Nephron (organoid): ENCODE measurements around the gene GCN1.

ENCODE experiments used
- H3K27ac Mint-ChIP-seq, 3 experiments: 2 replicates each; pipeline ENCODE4 v1.8.0; 2020; ENCODE audit warnings: mixed read lengths in 3 of 3, mild to moderate bottlenecking in 2 of 3, moderate library complexity in 1 of 3
- H3K27me3 Mint-ChIP-seq: 2 replicates; pipeline ENCODE4 v1.8.0; 2021; ENCODE audit warnings: low read depth, mild to moderate bottlenecking, moderate library complexity, mixed read lengths
- H3K36me3 Mint-ChIP-seq: 2 replicates; pipeline ENCODE4 v1.8.0; 2020; ENCODE audit warnings: low read depth, mixed read lengths
- H3K4me1 Mint-ChIP-seq: 2 replicates; pipeline ENCODE4 v1.8.0; 2020; ENCODE audit warnings: mixed read lengths
- H3K4me3 Mint-ChIP-seq, 3 experiments: 2 replicates each; pipeline ENCODE4 v1.8.0; 2020; ENCODE audit warnings: mild to moderate bottlenecking in 3 of 3, mixed read lengths in 3 of 3, moderate library complexity in 2 of 3
- H3K9me3 Mint-ChIP-seq: 2 replicates; pipeline ENCODE4 v1.8.0; 2020; ENCODE audit warnings: mixed read lengths
- TF ChIP-seq, protein P1 (sequence below), 3 experiments: fragments of 200-600 bp; sonication (generic); IDR thresholded peaks; one replicate each; pipeline ENCODE4 v1.5.0; 2021; ENCODE audit warnings: antibody characterized with exemption in 3 of 3; ENCODE audit not compliant: unreplicated experiment in 3 of 3

The GCN1 gene

DNA sequence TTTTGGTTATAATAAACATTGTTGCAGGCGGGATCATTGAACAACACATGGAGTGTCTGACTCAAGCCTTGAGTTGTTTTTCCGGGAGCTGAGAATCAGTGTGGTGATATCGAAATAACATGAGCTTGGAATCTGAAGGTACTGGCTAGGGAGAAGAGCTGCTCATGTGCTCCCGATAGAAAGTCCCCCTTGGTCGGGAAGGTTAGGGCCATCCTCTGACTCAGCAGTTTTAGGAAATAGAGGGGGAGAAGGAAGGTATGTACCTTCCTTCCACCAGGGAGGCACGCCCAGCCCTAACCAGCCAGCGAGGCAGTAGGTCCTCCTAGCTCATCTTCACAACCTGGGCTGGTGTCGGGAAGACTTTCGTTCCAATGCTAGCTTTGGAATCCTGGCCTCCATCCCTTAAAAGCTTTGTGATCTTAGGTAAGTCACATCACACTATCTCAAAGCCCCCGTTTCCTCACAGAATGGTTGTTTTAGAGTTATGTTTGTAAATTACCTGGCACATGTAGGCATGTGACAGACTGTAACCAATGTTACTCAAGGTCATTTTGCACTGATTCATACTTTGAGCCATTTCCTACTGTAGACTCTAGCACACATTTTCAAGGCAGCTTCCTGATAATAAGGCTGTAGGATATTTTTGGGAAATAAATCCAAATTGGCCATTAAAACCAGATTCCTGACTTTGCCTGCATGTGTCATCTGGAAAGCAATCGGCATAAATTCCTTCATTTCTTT lies 76.0 kb downstream of the GCN1 start:
- H3K27me3 Mint-ChIP-seq: no peaks in the 10 kb centered on the region
- H3K9me3 Mint-ChIP-seq: no peaks in the 10 kb centered on the region
- TF ChIP-seq, protein P1, sequence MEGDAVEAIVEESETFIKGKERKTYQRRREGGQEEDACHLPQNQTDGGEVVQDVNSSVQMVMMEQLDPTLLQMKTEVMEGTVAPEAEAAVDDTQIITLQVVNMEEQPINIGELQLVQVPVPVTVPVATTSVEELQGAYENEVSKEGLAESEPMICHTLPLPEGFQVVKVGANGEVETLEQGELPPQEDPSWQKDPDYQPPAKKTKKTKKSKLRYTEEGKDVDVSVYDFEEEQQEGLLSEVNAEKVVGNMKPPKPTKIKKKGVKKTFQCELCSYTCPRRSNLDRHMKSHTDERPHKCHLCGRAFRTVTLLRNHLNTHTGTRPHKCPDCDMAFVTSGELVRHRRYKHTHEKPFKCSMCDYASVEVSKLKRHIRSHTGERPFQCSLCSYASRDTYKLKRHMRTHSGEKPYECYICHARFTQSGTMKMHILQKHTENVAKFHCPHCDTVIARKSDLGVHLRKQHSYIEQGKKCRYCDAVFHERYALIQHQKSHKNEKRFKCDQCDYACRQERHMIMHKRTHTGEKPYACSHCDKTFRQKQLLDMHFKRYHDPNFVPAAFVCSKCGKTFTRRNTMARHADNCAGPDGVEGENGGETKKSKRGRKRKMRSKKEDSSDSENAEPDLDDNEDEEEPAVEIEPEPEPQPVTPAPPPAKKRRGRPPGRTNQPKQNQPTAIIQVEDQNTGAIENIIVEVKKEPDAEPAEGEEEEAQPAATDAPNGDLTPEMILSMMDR (IDR thresholded peaks at IDR 0.05; ENCODE audit: unreplicated experiment in 3 of 3): no peak
- H3K36me3 Mint-ChIP-seq: peaks cover 12% of the 10 kb centered on the region
- H3K4me1 Mint-ChIP-seq: peaks cover 46% of the 10 kb centered on the region
- H3K4me3 Mint-ChIP-seq: peak overlapping the region; percentile 86 to 92 (median 90)
- H3K27ac Mint-ChIP-seq: peak overlapping the region; percentile 29 to 84 (median 48)

DNA sequence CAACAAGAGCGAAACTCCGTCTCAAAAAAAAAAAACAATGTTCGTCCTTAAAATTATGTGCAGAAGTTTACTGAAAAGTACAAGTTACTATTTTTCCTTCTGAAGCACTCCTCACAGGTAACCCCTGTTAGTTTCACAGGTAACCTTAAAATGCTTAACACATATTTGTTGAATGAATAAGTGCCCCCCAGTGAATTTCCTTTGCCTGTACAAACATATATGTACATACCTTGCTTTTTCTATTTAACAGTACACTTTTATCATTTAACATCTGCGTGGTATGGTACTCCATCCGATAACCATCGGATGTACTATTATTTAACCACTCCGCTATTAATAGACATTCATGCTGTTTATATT lies 76.6 kb downstream of the GCN1 start:
- H3K9me3 Mint-ChIP-seq: no peaks in the 10 kb centered on the region
- peak overlapping the region; percentile 29 to 84 (median 48) for H3K27ac Mint-ChIP-seq
- peaks cover 17% of the 10 kb centered on the region for H3K36me3 Mint-ChIP-seq
- peaks cover 46% of the 10 kb centered on the region for H3K4me1 Mint-ChIP-seq
- H3K4me3 Mint-ChIP-seq: peak overlapping the region; percentile 86 to 92 (median 90)
- TF ChIP-seq, protein P1 (IDR thresholded peaks at IDR 0.05; ENCODE audit: unreplicated experiment in 3 of 3): no peak
- no peaks in the 10 kb centered on the region for H3K27me3 Mint-ChIP-seq

DNA sequence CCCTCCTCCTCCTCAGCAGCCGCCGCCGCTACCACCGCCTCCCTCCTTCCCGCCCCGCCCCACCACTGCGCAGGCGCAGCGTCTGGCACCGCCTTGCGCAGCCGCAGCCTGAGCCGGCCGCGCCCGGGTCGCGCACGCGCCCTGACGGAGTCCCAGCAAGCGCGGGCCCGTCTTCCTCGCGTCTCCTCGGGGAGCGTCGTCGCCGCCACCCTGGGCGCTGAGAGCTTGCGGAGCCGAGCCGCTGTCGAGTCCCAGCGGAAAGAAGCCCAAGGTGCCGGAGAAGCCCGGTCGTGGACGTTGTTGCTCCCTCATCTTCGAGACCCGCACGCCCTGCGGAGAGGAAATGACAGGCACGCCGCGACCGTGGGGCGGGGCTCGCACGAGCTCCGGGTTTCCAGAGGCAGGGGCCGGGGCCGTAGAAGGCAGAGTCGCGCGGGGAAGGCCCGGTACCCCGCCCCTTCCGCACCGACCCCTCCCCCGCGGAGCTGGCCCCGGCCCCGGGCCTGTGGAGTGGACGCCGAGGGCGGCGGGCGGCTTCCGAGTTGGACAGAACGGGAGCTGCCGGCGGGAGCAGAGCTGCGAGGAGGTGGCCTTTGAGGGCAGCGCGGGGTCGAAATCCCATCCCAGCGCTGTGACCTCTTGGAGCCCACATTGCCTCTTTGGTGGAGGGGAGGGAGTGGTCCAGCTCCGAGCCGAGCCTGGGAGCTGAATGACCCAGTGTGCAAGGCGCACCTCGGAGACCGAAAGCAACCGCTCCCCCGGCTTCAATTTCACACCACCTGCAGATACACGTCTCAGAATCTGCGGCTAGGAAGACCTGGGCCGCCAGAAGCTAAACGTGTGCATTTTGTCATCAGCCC lies 77.5 kb downstream of the GCN1 start:
- H3K9me3 Mint-ChIP-seq: no peaks in the 10 kb centered on the region
- H3K4me3 Mint-ChIP-seq: peak overlapping the region; percentile 86 to 92 (median 90)
- no peaks in the 10 kb centered on the region for H3K27me3 Mint-ChIP-seq
- H3K4me1 Mint-ChIP-seq: peaks cover 46% of the 10 kb centered on the region
- TF ChIP-seq, protein P1 (IDR thresholded peaks at IDR 0.05; ENCODE audit: unreplicated experiment in 3 of 3): no peak
- peak overlapping the region; percentile 29 to 87 (median 69) for H3K27ac Mint-ChIP-seq
- H3K36me3 Mint-ChIP-seq: peaks cover 21% of the 10 kb centered on the region

DNA sequence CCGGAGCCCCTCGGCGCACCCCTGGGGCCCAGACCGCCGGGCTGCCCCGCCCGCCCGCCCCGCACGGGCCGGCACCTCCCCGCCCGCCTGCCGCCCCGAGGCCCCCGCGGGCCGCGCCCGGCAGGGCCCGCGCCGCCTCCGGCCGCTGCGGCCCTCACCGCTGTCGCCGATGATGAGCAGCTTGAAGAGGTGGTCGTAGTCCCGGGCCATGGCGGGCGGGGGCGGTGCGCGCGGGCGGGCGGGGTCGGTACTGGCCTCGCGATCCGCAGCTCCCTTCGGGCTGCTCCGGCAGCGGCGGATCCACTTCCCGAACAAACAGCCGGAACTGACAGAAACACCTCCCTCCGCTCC lies 78.1 kb downstream of the GCN1 start, which contains the start of gene RAB35:
RAB35 (minus strand) TSS at position 313 of the 351 bp plus-strand sequence; CDS start at position 210, 103 bp downstream.
- Mint-ChIP-seq H3K36me3 (peaks cover 21% of the 10 kb centered on the region), H3K27ac (peak within 1 kb of the TSS; percentile 29 to 87 (median 82)), H3K27me3 (no peaks in the 10 kb centered on the region), H3K4me3 (peak within 1 kb of the TSS; percentile 92 to 96 (median 94)), H3K9me3 (no peaks in the 10 kb centered on the region), H3K4me1 (peaks cover 46% of the 10 kb centered on the region)
- TF ChIP-seq, protein P1 (IDR thresholded peaks at IDR 0.05; ENCODE audit: unreplicated experiment in 3 of 3): no peak

DNA sequence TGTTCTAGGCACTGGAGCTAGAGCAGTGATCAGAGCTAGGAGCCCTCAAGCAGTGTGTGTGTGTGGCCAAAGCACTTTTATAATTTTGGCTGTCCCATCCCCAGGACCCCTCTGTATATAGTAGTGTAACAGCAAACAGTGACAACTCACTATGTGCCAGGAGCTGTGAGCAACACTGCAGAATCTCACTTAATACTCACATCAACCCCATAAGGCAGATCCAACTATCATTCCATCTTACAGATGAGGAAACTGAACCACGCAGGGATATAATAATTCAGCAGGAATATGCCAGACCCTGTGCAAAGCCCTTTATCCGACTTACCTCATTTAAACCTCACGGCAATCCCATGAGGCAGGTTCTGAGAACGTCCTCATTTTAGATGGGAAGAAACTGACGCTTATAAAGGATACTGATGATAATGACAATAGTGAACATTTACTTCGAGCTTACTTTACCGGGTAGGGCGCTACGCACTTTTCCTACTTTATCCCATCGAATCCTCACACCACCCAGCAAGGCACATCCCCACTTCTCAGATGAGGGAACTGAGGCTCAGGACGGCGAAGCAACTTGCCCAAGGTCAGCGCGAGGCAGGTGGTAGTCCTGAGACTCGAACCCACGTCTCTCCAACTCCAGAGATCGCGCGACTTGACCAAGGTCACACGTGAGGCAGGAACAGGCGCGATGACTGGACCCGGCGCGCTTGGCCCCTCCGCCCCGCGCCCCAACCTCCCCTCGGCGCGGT lies 78.6 kb downstream of the GCN1 start:
- H3K36me3 Mint-ChIP-seq: peaks cover 21% of the 10 kb centered on the region
- H3K27me3 Mint-ChIP-seq: no peaks in the 10 kb centered on the region
- H3K4me3 Mint-ChIP-seq: peak overlapping the region; percentile 92 to 96 (median 94)
- H3K4me1 Mint-ChIP-seq: peaks cover 46% of the 10 kb centered on the region
- TF ChIP-seq, protein P1 (IDR thresholded peaks at IDR 0.05; ENCODE audit: unreplicated experiment in 3 of 3): no peak
- no peaks in the 10 kb centered on the region for H3K9me3 Mint-ChIP-seq
- H3K27ac Mint-ChIP-seq: peak overlapping the region; percentile 2 to 82 (median 29)
